ENCODE measurements around the gene HDLBP. TPM values are rescaled to one million over a fixed set of nuclear protein-coding genes. Genes with fewer than 3 reads are reported as not detected.

Gene HDLBP
- total RNA-seq, 2 experiments from 2014 or later: 259 to 266 TPM

GRCh38 chr2:241268306-241268705 lies 47.2 kb downstream of the HDLBP start:
- ATAC-seq: no peak
- H3K36me3 Mint-ChIP-seq (ENCODE audit: low read depth): peaks cover 27% of the 10 kb centered on the region
- intact Hi-C loops (cut with micrococcal nuclease): no loop called here
- H3K4me1 Mint-ChIP-seq (ENCODE audit: low read depth): peaks cover 40% of the 10 kb centered on the region
- TF ChIP-seq CTCF (IDR thresholded peaks at IDR 0.05): no peak
- H3K27ac Mint-ChIP-seq: no peak overlapping the region
- no peak for DNase-seq
- H3K4me3 Mint-ChIP-seq: no peak overlapping the region
- CTCF ChIA-PET: no interaction called here
- POLR2A ChIA-PET: no interaction called here
- no peaks in the 10 kb centered on the region for H3K27me3 Mint-ChIP-seq
- H3K9me3 Mint-ChIP-seq: no peaks in the 10 kb centered on the region

GRCh38 chr2:241267249-241268067 lies 48.0 kb downstream of the HDLBP start:
- no peak overlapping the region for H3K4me3 Mint-ChIP-seq
- H3K27ac Mint-ChIP-seq: no peak overlapping the region
- intact Hi-C loops (cut with micrococcal nuclease): no loop called here
- ATAC-seq (no peak), DNase-seq (no peak)
- POLR2A ChIA-PET: no interaction called here
- no peak for TF ChIP-seq CTCF (IDR thresholded peaks at IDR 0.05)
- no peaks in the 10 kb centered on the region for H3K27me3 Mint-ChIP-seq
- CTCF ChIA-PET: interaction anchor here (1.1 to 1.3 kb wide), 2 partner anchors 9 to 26 kb away, joined by 3 to 4 read pairs; no protein-coding TSS in a partner anchor
- H3K4me1 Mint-ChIP-seq (ENCODE audit: low read depth): peaks cover 35% of the 10 kb centered on the region
- no peaks in the 10 kb centered on the region for H3K9me3 Mint-ChIP-seq
- H3K36me3 Mint-ChIP-seq (ENCODE audit: low read depth): peaks cover 35% of the 10 kb centered on the region

GRCh38 chr2:241265506-241265905 lies 50.0 kb downstream of the HDLBP start:
- H3K27ac Mint-ChIP-seq: no peak overlapping the region
- H3K36me3 Mint-ChIP-seq (ENCODE audit: low read depth): peaks cover 49% of the 10 kb centered on the region

GRCh38 chr2:241263061-241263460 lies 52.4 kb downstream of the HDLBP start:
- no peak for DNase-seq
- Mint-ChIP-seq H3K9me3 (no peaks in the 10 kb centered on the region), H3K27me3 (no peaks in the 10 kb centered on the region), H3K36me3 (ENCODE audit: low read depth) (peaks cover 51% of the 10 kb centered on the region), H3K27ac (no peak overlapping the region), H3K4me3 (no peak overlapping the region), H3K4me1 (ENCODE audit: low read depth) (peaks cover 6% of the 10 kb centered on the region)
- TF ChIP-seq CTCF (IDR thresholded peaks at IDR 0.05): no peak
- ChIA-PET CTCF (no interaction called here), POLR2A (no interaction called here)
- intact Hi-C loops (cut with micrococcal nuclease): no loop called here
- no peak for ATAC-seq

More at GRCh38 chr2:241265506-241265905, 50.0 kb downstream of the HDLBP start:
- peaks cover 23% of the 10 kb centered on the region for H3K4me1 Mint-ChIP-seq (ENCODE audit: low read depth)
- no peak overlapping the region for H3K4me3 Mint-ChIP-seq
- POLR2A ChIA-PET: no interaction called here
- no peak for TF ChIP-seq CTCF (IDR thresholded peaks at IDR 0.05)
- no peak for DNase-seq
- ATAC-seq: no peak
- H3K27me3 Mint-ChIP-seq: no peaks in the 10 kb centered on the region
- no peaks in the 10 kb centered on the region for H3K9me3 Mint-ChIP-seq
- intact Hi-C loops (cut with micrococcal nuclease): no loop called here
- CTCF ChIA-PET: no interaction called here

- no peak for TF ChIP-seq CTCF (IDR thresholded peaks at IDR 0.05)
- intact Hi-C loops (cut with micrococcal nuclease): no loop called here
- H3K27me3 Mint-ChIP-seq: no peaks in the 10 kb centered on the region
- peak overlapping the region; percentile 43 for H3K27ac Mint-ChIP-seq
- H3K9me3 Mint-ChIP-seq: no peaks in the 10 kb centered on the region
- no peak for DNase-seq
- H3K4me1 Mint-ChIP-seq (ENCODE audit: low read depth): peaks cover 6% of the 10 kb centered on the region
- POLR2A ChIA-PET: interaction anchor here (1.0 kb wide), 1 partner anchor 153 kb away, joined by 3 read pairs; no protein-coding TSS in a partner anchor
- no peak for ATAC-seq
- CTCF ChIA-PET: interaction anchor here (1.2 kb wide), 1 partner anchor 25 kb away, joined by 3 read pairs; no protein-coding TSS in a partner anchor
- H3K4me3 Mint-ChIP-seq: no peak overlapping the region
- H3K36me3 Mint-ChIP-seq (ENCODE audit: low read depth): peaks cover 48% of the 10 kb centered on the region
Measured at GRCh38 chr2:241261628-241262027, 53.8 kb downstream of the HDLBP start.

All from activated CD8-positive, alpha-beta T cell treated with anti-CD3 and anti-CD28 coated beads for 36 hours (primary cell).